Measurements from ENCODE around the gene GPR143. TPM values are rescaled to one million over a fixed set of nuclear protein-coding genes. Genes with fewer than 3 reads are reported as not detected.

The GPR143 gene
- total RNA-seq, 2 donors from 2014 or later, result 0.62 to 0.74 TPM

- Histone ChIP-seq H3K9ac (ENCODE audit: low read depth in 2 of 2, low read length in 2 of 2) (no peak overlapping the region), H3K9me3 (no peaks in the 10 kb centered on the region), H3K36me3 (no peaks in the 10 kb centered on the region), H3K4me1 (no peaks in the 10 kb centered on the region), H3K27ac (no peak overlapping the region), H3K4me3 (no peak overlapping the region), H3K27me3 (no peaks in the 10 kb centered on the region)
- no peak for TF ChIP-seq CTCF (IDR thresholded peaks at IDR 0.05)
- intact Hi-C loops (cut with DNase I), result no loop called here
- DNase-seq, result no peak
Observed at GRCh38 chrX:9724711-9725110, 40.9 kb downstream of the GPR143 start.

GRCh38 chrX:9717376-9717775 lies 48.3 kb downstream of the GPR143 start:
- no peak overlapping the region for H3K27ac ChIP-seq
- no peak for TF ChIP-seq CTCF (IDR thresholded peaks at IDR 0.05)
- H3K4me3 ChIP-seq, result no peak overlapping the region
- H3K4me1 ChIP-seq, result no peaks in the 10 kb centered on the region
- no peak overlapping the region for H3K9ac ChIP-seq (ENCODE audit: low read depth in 2 of 2, low read length in 2 of 2)
- DNase-seq, result no peak
- no peaks in the 10 kb centered on the region for H3K27me3 ChIP-seq
- intact Hi-C loops (cut with DNase I), result no loop called here
- no peaks in the 10 kb centered on the region for H3K36me3 ChIP-seq
- H3K9me3 ChIP-seq, result no peaks in the 10 kb centered on the region

GRCh38 chrX:9710332-9710731 lies 55.3 kb downstream of the GPR143 start:
- intact Hi-C loops (cut with DNase I), result no loop called here
- Histone ChIP-seq H3K9ac (ENCODE audit: low read depth in 2 of 2, low read length in 2 of 2) (no peak overlapping the region), H3K36me3 (no peaks in the 10 kb centered on the region), H3K27ac (no peak overlapping the region), H3K9me3 (no peaks in the 10 kb centered on the region), H3K4me1 (no peaks in the 10 kb centered on the region), H3K27me3 (no peaks in the 10 kb centered on the region), H3K4me3 (no peak overlapping the region)
- no peak for DNase-seq
- no peak for TF ChIP-seq CTCF (IDR thresholded peaks at IDR 0.05)

- H3K9ac ChIP-seq (ENCODE audit: low read depth in 2 of 2, low read length in 2 of 2), result no peak overlapping the region
- H3K4me1 ChIP-seq, result no peaks in the 10 kb centered on the region
- H3K9me3 ChIP-seq, result no peaks in the 10 kb centered on the region
- H3K4me3 ChIP-seq, result no peak overlapping the region
- no peaks in the 10 kb centered on the region for H3K27me3 ChIP-seq
- DNase-seq, result peak; percentile 78
- TF ChIP-seq CTCF (IDR thresholded peaks at IDR 0.05), result peak; percentile 90
- intact Hi-C loops (cut with DNase I), result loop anchor here (5.0 to 10.0 kb wide), 4 partner anchors 354 to 964 kb away; no protein-coding TSS in a partner anchor
- H3K36me3 ChIP-seq, result no peaks in the 10 kb centered on the region
- no peak overlapping the region for H3K27ac ChIP-seq
Observed at GRCh38 chrX:9708923-9709553, 56.6 kb downstream of the GPR143 start.

GRCh38 chrX:9708086-9708485 lies 57.6 kb downstream of the GPR143 start:
- no peaks in the 10 kb centered on the region for H3K27me3 ChIP-seq
- H3K9me3 ChIP-seq, result no peaks in the 10 kb centered on the region
- no peaks in the 10 kb centered on the region for H3K4me1 ChIP-seq
- H3K4me3 ChIP-seq, result no peak overlapping the region
- no peak for DNase-seq
- H3K27ac ChIP-seq, result no peak overlapping the region
- TF ChIP-seq CTCF (IDR thresholded peaks at IDR 0.05), result no peak
- no peak overlapping the region for H3K9ac ChIP-seq (ENCODE audit: low read depth in 2 of 2, low read length in 2 of 2)
- no peaks in the 10 kb centered on the region for H3K36me3 ChIP-seq
- intact Hi-C loops (cut with DNase I), result loop anchor here (5.0 to 10.0 kb wide), 4 partner anchors 353 to 963 kb away; no protein-coding TSS in a partner anchor

All from colonic mucosa (tissue), 4 donors.